HuH-7 (cell line): ENCODE results near the gene EPHA6.

Experiments
- DNase-seq: peaks from one replicate; pipeline ENCODE4 v3.0.0; 2011; ENCODE audit warnings: low spot score

Gene EPHA6

GRCh38 chr3:97277708-97278107, 463.3 kb downstream of the EPHA6 start:
- DNase-seq: no peak

DNA sequence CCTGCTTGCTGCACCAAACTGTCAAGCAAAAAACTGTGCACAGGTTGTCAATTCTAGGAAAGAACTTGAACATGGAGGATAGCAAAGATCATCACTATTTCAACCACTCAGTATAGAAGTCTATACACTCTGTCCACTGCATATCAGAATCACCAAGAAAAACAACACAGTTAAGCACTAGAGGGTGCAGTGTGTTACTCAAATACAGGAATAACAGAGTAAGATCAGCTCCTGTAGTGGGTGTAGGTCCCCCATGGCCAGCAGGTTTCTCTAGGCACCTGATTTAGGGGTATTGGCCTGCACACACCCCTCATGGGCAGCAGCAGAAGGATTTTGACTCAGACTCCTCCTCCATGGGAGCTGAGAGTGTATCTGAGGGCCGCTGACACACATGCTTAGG, 464.1 kb downstream of the EPHA6 start:
- DNase-seq: peak; percentile 29

- no peak for DNase-seq
Observed at GRCh38 chr3:97291901-97292300, 477.5 kb downstream of the EPHA6 start.

GRCh38 chr3:97293596-97294131, 479.3 kb downstream of the EPHA6 start:
- no peak for DNase-seq

- DNase-seq: no peak
Observed at GRCh38 chr3:97297032-97297431, 482.6 kb downstream of the EPHA6 start.

DNA sequence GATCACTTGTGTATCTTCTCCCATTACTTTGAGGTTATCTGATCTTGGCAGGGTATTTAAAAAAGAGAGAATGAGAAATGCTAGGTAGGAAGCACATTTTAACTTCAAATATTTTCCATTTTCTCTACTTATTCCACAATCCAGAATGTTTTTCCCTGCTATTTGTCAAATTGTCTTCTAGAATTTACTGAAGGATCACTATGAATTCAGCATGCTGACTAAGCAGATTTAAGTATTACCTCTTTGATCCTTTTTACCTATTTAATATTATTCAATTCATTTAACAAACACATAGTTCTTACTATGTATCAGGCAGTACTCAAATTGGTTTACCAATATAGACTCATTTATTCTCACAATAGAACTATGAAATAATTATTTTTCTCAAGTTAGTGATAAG, 486.7 kb downstream of the EPHA6 start:
- DNase-seq: no peak

DNA sequence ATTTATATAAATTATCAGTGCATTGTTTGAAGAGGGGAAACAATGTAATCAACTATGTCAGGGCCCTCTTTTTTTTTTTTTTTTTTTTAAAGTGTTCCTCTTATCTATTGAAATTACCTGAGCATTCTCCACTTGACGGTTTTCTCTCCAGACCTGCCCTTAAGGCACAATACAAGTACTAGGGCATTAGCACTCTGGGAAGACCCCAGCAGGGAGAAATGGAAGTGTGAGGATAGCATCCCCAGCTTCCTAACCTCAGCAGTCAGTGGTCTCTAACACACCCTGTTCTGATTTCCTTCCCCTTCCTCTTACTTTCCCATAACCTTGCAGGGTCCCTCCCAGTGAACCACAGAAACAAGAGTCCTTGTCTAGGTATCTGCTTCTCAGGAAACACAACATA, 491.8 kb downstream of the EPHA6 start:
- DNase-seq: no peak

DNA sequence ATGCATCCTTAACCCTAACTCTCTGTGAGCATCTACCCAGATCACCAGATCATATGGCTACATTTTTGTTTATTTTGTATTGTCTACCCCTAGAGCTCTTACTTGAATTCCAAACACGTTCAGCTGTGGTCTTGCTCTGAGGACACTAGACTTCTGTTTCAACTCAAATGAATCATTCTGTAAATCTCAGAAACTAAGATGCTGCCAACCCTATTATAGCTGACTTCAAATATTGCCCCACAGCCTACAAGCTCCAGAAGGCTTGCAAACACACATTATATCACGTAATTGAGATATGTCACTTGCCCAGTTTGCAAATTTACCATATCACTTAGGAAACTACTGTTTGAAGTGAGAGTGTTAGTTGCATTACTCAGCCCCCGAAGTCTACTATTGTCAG, 524.0 kb downstream of the EPHA6 start:
- no peak for DNase-seq

DNA sequence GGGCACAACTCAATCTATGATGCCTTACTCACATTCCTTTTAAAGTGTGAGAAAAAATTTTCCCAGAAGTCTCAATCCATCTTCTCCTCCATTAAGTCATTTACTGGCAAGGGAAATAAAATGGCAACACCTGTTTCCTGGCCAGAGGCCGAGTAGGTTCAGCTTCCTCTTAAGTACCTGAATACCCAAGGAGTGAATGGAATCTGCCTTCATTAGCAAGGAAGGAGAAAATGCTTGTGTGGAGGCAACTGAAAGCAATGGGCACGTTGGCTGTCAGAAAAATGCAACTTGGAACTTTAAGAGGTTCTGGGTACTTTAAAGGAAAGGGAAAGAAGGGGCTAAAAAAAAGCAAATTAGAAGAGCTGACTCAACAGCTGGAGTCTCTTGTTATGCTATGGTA, 526.5 kb downstream of the EPHA6 start:
- no peak for DNase-seq

DNA sequence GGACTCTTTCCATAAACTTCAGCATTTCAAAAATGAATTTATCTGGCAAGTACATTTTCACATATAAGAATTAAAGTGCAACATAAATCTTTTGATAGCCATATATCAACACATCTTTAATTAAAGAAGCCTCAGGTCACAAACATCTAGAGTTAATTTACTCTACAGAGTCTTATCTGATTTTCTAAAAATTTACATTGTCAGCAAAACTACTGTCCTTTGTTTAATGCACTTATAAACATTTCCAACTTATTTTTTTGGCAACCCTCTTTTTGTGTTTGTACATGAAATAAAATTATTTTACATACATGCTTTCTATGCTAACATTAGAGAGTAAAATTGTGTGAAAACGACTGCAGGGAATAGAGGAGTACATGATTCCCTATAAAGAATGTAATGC, 533.4 kb downstream of the EPHA6 start:
- no peak for DNase-seq

- DNase-seq: no peak
Observed at GRCh38 chr3:97350971-97351370, 536.6 kb downstream of the EPHA6 start.

- no peak for DNase-seq
Observed at GRCh38 chr3:97353176-97353575, 538.8 kb downstream of the EPHA6 start.

- DNase-seq: no peak
Observed at GRCh38 chr3:97359977-97360376, 545.6 kb downstream of the EPHA6 start.

- DNase-seq: no peak
Observed at GRCh38 chr3:97360804-97361203, 546.4 kb downstream of the EPHA6 start.

DNA sequence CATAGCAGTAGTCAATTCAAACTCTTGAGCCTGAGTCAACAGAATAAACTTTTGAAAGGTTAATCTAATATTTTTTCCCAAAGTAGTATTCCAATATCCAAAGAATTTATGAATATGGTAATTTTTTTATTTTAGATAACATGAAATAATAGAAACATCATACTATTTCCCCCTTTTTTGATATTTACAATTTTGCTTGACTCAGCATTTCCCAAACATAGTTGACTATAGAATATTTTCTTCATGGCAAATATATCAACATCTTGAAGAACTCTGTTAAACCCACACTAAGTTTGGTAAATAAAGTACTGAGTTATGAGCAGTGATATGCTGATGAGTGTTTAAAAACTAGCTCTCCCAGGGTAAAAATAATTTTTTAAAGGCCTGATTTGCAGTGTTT, 570.2 kb downstream of the EPHA6 start:
- DNase-seq: no peak

DNA sequence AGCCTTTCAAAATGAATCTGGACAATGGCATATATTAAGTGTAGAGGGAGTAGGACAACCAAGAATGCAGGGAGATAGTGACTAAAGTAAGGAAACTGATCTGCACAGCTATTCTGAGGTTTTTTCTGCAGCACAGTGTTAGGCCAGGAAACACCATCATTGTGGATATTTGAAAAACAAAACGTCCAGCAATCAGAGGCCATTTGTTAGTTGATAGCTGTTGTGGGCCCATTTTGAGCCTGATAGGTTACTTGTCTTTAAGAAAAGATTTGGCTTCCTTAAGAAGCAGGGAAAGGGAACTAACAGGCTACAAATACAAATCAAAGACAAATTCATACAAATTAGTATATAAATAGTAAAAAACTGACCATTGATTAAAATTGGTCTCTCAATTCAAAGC, 574.4 kb downstream of the EPHA6 start:
- DNase-seq: no peak

DNA sequence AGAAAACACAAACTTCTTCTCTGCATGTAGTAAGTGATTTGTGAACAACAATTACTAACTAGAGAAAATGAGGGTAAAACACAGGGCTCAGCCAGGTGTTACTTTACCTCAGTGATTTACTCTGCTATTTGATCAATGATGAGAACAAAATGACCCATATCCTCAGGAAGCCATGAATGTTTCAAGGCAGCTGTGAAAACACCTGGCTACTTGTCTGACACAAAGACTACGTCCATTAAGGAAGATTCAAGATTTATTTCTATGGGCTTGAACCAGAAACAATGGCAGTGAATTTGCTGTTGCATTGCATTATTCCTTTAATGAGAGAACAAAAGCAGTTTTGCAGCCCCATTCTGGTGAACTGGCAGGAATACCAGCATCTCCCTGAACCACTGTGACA, 575.5 kb downstream of the EPHA6 start:
- no peak for DNase-seq

DNA sequence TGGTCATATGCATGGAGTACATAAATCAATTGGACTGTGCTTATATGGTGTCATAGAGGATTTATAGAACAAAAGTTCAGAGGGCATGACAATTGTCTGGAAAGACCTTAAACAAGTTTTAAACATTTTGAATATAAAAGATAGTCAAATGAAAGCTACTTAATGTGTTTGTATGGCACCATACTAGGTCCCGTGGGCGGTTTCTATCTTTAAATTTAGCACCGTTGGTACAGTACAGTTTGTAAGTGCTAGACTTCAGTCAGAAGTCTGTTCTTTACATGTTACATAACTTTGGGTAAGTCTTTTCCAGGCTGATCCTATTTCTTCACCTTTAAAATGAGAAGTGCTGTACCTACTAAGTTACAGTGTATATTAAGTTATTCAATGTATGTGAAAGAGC, 576.8 kb downstream of the EPHA6 start:
- DNase-seq: no peak

DNA sequence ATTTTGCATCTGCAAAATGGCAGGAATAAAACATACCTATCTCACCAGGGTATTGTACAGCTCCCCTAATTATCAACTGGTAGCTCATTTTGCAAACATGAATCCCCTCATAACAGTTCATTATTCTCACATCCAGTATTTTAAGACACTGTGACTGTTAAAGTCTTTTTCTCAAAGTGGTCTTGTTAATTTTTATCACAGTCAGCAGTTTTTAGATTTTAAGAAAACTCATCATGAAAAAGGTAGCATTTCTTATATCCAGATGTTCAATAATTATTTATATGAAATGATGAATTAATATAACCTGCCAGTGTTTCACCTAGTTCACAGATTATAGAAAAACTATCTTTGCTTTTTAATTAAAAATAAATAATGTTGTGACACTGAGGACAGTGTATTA, 595.2 kb downstream of the EPHA6 start:
- DNase-seq: no peak

GRCh38 chr3:97421565-97421964, 607.2 kb downstream of the EPHA6 start:
- no peak for DNase-seq

GRCh38 chr3:97425002-97425401, 610.6 kb downstream of the EPHA6 start:
- DNase-seq: no peak

DNA sequence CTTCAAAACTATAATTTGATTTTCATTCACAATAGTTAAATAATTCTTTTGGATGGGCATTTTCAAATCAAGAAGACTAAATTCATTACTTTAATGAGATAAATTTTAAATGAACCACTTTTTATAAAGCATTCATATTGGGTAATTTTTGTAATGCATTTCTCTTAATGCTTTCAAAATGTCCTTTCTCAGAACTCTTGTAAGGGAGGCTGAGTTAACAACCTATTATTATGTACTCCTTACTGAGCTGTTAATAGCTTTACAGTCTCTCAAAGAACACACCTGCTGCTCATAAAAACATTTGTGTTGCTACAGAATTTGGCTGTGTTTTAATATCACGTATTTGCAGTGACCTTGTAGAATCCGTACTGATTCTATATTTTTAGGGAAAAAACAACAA, 616.2 kb downstream of the EPHA6 start:
- DNase-seq: no peak

- no peak for DNase-seq
Observed at GRCh38 chr3:97432914-97433313, 618.5 kb downstream of the EPHA6 start.

GRCh38 chr3:97438131-97438530, 623.7 kb downstream of the EPHA6 start:
- no peak for DNase-seq

DNA sequence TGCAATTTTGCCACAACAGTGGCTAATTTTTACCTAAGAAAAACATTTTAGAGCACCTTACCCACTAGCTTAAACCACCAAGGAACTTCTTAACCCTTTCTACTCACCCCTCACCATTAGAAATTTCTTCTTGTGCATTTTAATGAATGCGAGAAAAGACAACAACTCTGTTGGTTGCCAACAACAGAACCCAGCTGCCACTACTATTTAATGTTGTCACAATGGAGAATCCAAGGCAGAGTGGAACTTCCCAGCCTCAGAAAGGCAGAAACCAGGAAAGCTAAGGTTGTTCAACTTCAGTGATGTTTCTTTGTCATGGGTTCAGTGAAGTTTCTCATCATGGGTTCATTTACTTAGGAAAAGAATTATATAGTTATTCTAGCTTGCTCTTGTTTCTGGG, 625.0 kb downstream of the EPHA6 start:
- no peak for DNase-seq
